NCI-H82 (cell line): ENCODE results near the gene MAP2K6.

Experiments used
- DNase-seq: peaks from one replicate; lab custom pipeline; 2025; lab: John Stamatoyannopoulos, UW

The MAP2K6 gene

GRCh38 chr17:69578385-69578936 is 164.0 kb downstream of the MAP2K6 start:
- DNase-seq, result no peak

GRCh38 chr17:69579961-69580677 is 165.6 kb downstream of the MAP2K6 start:
- DNase-seq, result no peak

GRCh38 chr17:69581061-69581961 is 166.8 kb downstream of the MAP2K6 start:
- no peak for DNase-seq

GRCh38 chr17:69588316-69588715 is 173.8 kb downstream of the MAP2K6 start:
- DNase-seq, result no peak

DNA sequence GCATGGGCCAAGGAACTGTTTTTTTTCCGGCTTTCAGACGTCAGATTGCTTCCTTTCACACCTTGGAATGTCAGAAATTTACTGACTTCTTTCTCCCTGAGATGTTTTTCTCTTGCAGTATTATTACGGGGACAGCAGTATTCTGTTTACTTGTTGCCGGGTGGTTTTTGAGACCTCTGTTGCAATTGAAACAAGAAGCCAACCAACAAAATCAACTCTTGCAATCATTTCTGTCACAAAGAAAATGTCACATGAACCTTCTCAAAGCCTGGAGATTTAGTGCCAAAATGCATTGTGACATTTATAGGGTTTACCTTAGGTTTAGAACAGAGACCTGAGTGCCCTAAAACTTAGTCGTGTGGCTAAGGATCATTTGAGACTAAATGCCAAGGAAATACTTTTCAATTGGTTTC is 174.3 kb downstream of the MAP2K6 start:
- no peak for DNase-seq

GRCh38 chr17:69590671-69591070 is 176.2 kb downstream of the MAP2K6 start:
- DNase-seq, result no peak

DNA sequence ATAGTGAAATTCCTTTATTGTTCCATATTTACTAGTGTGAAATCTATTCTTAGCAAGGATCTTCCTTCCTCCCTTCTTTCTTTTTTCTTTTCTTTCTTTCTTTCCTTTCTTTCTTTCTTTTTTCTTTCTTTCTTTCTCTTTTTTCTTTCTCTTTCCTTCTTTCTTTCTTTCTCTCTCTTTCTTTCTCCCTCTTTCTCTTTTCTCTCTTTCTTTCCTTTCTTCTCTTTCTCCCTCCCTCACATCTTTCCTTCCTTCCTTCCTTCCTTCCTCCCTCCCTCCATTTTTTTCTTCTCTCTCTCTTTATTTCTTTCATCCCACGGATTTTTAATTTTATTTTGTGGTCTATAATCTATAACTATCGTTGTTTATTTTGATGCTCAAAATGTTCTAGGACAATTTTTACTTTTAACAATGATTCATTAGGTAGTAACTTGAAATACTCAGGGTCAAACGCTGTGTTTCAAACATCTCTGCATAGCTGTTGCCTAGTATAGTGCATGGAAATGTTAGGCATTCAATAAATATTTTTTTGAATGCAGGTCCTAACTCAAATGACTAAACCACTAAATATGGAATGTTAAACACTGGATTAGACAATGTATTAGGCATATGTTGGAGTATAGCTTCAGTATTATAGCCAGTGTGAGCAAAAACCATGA is 178.3 kb downstream of the MAP2K6 start:
- DNase-seq, result no peak

DNA sequence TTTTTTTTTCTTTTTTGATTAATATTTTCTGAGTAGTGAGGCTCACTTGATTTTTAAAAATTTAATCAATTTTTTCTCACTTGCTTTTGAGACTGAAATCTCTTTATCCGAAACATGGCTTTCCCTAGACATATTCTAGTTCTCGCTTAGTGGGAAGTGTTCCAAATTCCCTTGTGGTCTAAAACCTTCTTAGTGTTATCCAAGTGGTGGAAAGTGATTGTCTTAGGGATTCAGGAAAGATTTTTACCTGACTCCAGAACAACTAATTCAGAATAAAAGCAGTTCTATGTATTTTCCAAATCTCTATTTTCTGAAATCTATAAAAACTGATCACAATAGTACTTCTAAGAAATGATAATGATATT is 178.8 kb downstream of the MAP2K6 start:
- no peak for DNase-seq

GRCh38 chr17:69593716-69594115 is 179.2 kb downstream of the MAP2K6 start:
- no peak for DNase-seq

GRCh38 chr17:69594641-69595040 is 180.1 kb downstream of the MAP2K6 start:
- DNase-seq, result no peak

DNA sequence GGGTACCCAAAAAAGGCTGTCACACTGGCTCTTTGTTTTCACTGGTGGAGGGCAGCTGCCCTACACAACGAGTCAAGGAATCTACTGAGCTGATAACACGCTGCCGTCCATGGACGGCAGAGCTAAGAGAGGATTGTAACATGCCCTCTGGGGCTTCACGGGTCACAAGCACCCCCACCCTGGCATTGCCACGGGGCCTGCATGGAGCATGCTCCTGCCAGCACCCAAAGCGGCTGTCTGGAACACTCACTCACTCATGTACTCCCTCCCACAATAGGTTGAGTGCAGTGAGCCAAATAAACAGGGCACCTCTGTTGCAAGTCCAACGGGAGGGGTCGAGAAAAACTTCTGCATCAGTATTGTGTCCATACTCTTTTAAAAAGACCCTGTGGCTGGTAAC is 181.6 kb downstream of the MAP2K6 start:
- no peak for DNase-seq

DNA sequence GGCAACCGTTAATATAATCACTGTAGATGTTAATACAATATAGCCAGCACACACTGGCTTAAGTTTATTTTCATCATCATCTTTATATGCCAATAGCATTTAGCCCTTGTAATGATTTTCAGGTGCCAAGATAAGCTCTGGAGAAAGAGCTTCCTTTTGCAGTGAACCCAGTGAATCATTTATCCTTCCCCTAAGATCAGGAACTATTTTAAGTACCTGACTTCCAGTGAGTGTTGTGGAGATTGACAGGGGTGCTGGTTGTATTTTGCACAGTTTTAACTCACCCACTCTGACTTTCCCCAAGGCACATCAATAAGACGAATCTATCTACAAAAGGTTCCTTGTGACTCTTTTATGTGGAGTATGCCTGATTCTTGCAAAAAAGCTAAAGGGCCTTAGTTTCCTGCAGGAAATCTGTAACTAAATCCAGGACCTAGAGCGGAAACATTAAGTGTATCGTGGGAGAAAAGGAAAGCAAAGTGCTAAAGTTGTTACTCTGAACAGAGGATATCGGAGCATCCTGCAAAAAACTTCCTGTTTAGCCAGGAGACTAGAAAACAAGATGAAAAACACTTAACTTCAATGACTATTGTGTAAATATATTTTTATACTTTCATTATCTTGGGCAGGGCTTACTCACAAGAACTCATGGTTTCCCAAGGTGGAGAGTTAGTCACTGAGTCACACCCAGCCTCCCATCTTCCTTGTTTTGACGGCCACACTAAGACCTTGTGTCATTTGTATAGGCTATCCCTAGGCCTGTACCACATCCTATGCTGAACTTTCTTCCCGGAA is 183.6 kb downstream of the MAP2K6 start:
- no peak for DNase-seq

GRCh38 chr17:69602972-69603371 is 188.5 kb downstream of the MAP2K6 start:
- no peak for DNase-seq
